Cardiac fibroblast (primary cell): ENCODE results near the gene KIAA0513.

Experiments
- DNase-seq, 2 donors: peaks; one replicate each; pipeline versions ENCODE4 v3.0.0 to v3.0.0-alpha.2; 2010; ENCODE audit warnings: low read depth in 2 of 2
- H3K4me3 ChIP-seq, 2 donors: replicated peaks in 1 of 2; 1 replicate in 1 of 2; 2 replicates in 1 of 2; pipeline ENCODE4 v1.5.1; 2011; ENCODE audit warnings: low read depth in 2 of 2, low read length in 2 of 2, mild to moderate bottlenecking in 2 of 2, moderate library complexity in 1 of 2
- TF ChIP-seq, protein P1 (sequence below): IDR thresholded peaks from one replicate; pipeline ENCODE4 v1.5.1; 2011; ENCODE audit warnings: low read depth, mild to moderate bottlenecking, low read length, inconsistent platforms

KIAA0513 gene

DNA sequence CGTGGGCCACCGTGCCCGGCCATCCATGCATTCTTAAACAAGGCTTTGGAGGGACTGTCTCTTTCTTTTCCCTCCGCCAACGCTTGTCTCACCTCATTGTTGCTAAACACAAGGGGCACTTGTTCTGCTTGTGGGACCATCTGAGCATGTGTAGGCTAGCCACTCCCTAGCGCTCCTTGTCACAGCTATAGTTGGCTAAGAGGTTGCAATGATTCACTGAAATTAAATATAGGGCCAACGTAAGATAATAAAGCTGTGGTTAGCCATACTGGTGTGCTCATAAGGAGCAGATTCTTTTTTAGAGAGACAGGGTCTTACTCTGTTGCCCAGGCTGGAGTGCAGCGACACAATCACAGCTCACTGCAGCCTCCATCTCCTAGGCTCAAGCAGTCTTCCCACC, 41.2 kb downstream of the KIAA0513 start:
- H3K4me3 ChIP-seq = no peak overlapping the region
- no peak for DNase-seq
- TF ChIP-seq, protein P1, sequence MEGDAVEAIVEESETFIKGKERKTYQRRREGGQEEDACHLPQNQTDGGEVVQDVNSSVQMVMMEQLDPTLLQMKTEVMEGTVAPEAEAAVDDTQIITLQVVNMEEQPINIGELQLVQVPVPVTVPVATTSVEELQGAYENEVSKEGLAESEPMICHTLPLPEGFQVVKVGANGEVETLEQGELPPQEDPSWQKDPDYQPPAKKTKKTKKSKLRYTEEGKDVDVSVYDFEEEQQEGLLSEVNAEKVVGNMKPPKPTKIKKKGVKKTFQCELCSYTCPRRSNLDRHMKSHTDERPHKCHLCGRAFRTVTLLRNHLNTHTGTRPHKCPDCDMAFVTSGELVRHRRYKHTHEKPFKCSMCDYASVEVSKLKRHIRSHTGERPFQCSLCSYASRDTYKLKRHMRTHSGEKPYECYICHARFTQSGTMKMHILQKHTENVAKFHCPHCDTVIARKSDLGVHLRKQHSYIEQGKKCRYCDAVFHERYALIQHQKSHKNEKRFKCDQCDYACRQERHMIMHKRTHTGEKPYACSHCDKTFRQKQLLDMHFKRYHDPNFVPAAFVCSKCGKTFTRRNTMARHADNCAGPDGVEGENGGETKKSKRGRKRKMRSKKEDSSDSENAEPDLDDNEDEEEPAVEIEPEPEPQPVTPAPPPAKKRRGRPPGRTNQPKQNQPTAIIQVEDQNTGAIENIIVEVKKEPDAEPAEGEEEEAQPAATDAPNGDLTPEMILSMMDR = no peak

DNA sequence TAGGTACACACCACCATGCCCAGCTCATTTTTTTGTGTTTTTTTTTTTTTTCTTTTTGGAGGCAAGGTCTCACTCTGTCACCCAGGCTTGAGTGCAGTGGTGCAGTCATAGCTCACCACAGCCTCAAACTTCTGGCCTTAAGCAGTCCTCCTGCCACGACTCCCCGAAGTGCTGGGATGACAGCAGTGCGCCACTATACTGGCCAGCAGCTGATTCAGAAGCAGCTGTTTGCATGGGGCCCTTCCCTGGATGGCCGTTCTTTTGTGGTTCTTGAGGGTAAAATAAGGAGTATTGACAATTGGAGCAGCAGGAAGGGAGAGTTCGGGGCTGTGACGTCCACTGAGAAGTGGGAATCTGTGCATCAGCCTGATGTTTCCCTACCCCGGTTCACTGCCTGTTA, 41.6 kb downstream of the KIAA0513 start:
- no peak overlapping the region for H3K4me3 ChIP-seq

DNA sequence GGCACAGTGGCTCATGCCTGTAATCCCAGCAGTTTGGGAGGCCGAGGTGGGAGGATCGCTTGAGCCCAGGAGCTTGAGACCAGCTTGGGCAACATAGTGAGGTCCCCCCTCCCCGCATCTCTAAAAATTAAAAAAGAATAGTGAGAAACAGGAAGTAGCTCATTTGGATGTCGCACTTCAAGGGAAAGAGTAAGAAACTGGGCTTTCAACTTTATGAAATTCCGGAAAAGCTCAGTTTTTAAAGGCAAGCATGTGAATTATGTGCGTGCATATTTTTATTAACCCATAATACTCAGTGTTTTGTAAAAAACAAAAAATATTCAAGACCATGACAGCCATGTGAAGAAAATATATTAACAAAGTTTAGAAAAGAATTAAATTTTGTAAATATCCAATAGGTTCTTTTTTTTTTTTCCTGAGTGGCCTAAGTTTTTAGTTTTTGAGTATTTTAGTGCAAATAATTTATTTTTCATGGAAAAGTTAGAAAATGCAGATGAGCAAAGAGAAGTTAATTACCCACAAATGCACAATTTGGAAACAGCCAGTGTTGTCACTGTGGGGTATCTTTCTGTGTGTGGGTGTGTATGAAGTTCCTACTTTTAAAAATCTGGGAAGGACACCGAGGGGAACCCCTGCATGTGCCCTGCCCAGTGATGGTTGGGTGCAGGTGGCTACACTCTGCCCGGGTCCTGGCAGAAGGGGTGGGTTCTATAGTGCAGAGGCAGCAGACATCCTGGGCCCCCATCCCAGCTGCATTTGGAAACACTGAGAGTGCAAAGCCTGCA, 44.7 kb downstream of the KIAA0513 start:
- H3K4me3 ChIP-seq = no peak overlapping the region
- DNase-seq = no peak
- TF ChIP-seq, protein P1 = no peak

More for the DNA sequence above, 41.6 kb downstream of the KIAA0513 start:
- DNase-seq = no peak
- TF ChIP-seq, protein P1 = no peak

DNA sequence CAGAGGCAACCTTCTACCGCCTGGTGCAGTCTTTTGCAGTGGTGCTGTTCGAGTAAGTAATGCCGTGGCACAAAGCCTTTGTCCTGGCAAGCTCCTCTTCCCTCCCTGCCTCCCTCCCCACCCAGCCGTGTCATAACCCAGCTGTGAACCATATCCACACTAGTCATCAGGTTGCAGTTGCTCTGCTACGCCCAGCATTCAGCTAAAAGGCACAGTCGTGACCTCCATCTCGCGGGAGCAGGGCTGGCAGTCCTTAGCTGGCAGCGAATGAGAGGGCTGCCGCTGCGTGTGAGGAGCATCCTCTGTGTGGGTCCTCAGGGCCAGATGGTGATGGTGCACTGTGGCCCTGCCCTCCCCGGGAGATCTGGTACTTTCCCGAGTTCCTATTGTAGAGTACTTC, 45.4 kb downstream of the KIAA0513 start:
- DNase-seq = peak; percentile 71 to 85
- TF ChIP-seq, protein P1 = no peak
- no peak overlapping the region for H3K4me3 ChIP-seq

- DNase-seq = no peak
- TF ChIP-seq, protein P1 = no peak
- H3K4me3 ChIP-seq = no peak overlapping the region
Measured at GRCh38 chr16:85074225-85074914, 46.8 kb downstream of the KIAA0513 start.

- no peak for DNase-seq
- TF ChIP-seq, protein P1 = no peak
- no peak overlapping the region for H3K4me3 ChIP-seq
Measured at GRCh38 chr16:85075236-85075924, 47.8 kb downstream of the KIAA0513 start.
